Measurements from ENCODE around the gene MSI2. TPM values are rescaled to one million over a fixed set of nuclear protein-coding genes. Genes with fewer than 3 reads are reported as not detected.

The MSI2 gene
- total RNA-seq, 1 donor from 2014 or later = 67.9 TPM

DNA sequence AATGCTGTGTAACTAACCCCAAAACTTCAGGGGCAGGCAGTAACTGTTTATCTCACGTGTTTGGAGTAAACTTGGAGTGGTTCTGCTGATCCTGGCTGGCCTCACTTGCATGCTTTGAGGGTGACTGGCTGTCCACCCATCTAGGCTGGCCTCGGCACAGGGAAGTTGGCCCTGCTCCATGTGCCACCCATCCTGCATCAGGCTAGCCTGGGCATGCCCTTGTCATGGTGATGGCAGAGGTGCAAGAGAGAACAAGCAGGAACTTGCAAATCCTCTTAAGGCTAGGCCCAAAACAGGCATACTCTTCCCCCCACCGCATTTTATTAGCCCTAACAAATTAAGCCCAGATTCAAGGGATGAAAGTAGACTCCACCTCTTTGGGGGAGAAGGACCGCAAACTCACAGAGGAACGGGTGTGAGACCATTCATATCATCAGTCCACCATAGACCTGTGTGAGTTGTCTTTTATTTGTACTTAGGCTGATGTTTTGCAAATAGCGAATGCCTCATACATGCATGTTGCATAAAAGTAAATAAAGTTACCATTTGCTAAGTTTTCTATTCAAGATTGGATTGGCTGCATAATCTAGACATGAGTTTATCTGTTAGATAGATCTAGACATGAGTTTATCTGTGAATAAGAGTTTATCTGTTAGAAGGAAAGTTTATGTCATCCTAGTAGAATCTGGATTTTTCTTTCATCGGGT, 267.8 kb downstream of the MSI2 start:
- Histone ChIP-seq H2AFZ (ENCODE audit: low read depth, low read length) (no peak overlapping the region), H3K79me2 (ENCODE audit: insufficient read depth, low read length) (peaks cover 4% of the 10 kb centered on the region), H3K27ac (ENCODE audit: low read depth, low read length) (peak overlapping the region; percentile 71), H3K4me2 (ENCODE audit: low read length) (peak overlapping the region; percentile 35), H3K9me3 (ENCODE audit: insufficient read depth, low read depth, low read length) (no peaks in the 10 kb centered on the region), H3K4me3 (ENCODE audit: insufficient read depth, low read depth, low read length) (no peak overlapping the region), H4K20me1 (ENCODE audit: insufficient read depth, low read length) (no peaks in the 10 kb centered on the region), H3K27me3 (ENCODE audit: insufficient read depth, low read length) (no peaks in the 10 kb centered on the region), H3K9ac (ENCODE audit: low read length) (peak overlapping the region; percentile 45), H3K36me3 (ENCODE audit: insufficient read depth, low read length) (no peaks in the 10 kb centered on the region), H3K4me1 (ENCODE audit: insufficient read depth, low read length) (peaks cover 45% of the 10 kb centered on the region)
- DNase-seq (ENCODE audit: low read depth) = peak; percentile 69
- no peak for FAIRE-seq
- H3K4me3 Mint-ChIP-seq (ENCODE audit: unreplicated experiment) = no peak overlapping the region
- peaks cover 31% of the 10 kb centered on the region for H3K4me1 Mint-ChIP-seq (ENCODE audit: low read depth, unreplicated experiment)
- peak overlapping the region; percentile 70 for H3K27ac Mint-ChIP-seq (ENCODE audit: unreplicated experiment)
- TF ChIP-seq EZH2 (IDR thresholded peaks at IDR 0.05; ENCODE audit: insufficient read depth, low read length) = no peak
- TF ChIP-seq, protein P1, sequence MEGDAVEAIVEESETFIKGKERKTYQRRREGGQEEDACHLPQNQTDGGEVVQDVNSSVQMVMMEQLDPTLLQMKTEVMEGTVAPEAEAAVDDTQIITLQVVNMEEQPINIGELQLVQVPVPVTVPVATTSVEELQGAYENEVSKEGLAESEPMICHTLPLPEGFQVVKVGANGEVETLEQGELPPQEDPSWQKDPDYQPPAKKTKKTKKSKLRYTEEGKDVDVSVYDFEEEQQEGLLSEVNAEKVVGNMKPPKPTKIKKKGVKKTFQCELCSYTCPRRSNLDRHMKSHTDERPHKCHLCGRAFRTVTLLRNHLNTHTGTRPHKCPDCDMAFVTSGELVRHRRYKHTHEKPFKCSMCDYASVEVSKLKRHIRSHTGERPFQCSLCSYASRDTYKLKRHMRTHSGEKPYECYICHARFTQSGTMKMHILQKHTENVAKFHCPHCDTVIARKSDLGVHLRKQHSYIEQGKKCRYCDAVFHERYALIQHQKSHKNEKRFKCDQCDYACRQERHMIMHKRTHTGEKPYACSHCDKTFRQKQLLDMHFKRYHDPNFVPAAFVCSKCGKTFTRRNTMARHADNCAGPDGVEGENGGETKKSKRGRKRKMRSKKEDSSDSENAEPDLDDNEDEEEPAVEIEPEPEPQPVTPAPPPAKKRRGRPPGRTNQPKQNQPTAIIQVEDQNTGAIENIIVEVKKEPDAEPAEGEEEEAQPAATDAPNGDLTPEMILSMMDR (IDR thresholded peaks at IDR 0.05; ENCODE audit: insufficient read depth, low read depth, low read length) = no peak
- no peaks in the 10 kb centered on the region for H3K27me3 Mint-ChIP-seq (ENCODE audit: low read depth, unreplicated experiment)
- no peaks in the 10 kb centered on the region for H3K9me3 Mint-ChIP-seq (ENCODE audit: unreplicated experiment)
- no peaks in the 10 kb centered on the region for H3K36me3 Mint-ChIP-seq (ENCODE audit: low read depth, unreplicated experiment)

DNA sequence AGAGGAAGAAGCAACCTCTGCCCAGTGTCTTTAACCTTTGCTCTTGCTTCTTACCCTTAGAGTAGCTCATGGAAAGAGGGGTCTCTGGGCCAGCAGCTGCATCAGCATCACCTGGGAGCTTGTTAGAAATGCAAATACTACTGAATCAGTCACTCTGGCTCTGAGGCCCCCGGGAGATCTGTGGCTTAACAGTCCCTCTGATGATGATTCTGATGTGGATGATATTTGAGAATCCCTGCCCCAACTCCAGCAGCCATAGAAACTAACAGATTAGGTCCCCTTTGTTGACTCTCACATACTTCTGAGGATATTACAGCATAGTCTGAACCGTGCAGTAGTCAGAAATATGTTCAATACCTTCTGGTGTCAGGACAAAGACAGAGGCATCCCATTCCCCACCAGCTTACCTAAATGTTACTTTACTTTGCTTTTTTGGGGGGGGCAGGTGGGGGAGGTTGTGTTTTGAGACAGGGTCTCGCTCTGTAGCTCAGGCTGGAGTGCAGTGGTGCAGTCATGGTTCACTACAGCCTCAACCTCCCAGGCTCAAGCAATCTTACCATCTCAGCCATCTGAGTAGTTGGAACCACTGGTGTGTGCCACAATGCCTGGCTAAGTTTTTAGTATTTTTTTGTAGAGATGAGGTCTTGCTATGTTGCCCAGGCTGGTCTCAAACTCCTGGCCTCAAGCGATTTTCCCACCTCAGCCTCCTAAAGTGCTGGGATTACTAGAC, 268.7 kb downstream of the MSI2 start:
- no peak for FAIRE-seq
- Mint-ChIP-seq H3K4me3 (ENCODE audit: unreplicated experiment) (no peak overlapping the region), H3K27me3 (ENCODE audit: low read depth, unreplicated experiment) (no peaks in the 10 kb centered on the region), H3K9me3 (ENCODE audit: unreplicated experiment) (no peaks in the 10 kb centered on the region), H3K36me3 (ENCODE audit: low read depth, unreplicated experiment) (no peaks in the 10 kb centered on the region), H3K4me1 (ENCODE audit: low read depth, unreplicated experiment) (peaks cover 31% of the 10 kb centered on the region), H3K27ac (ENCODE audit: unreplicated experiment) (peak overlapping the region; percentile 56)
- H3K4me1 ChIP-seq (ENCODE audit: insufficient read depth, low read length) = peaks cover 44% of the 10 kb centered on the region
- no peaks in the 10 kb centered on the region for H3K9me3 ChIP-seq (ENCODE audit: insufficient read depth, low read depth, low read length)
- H3K27me3 ChIP-seq (ENCODE audit: insufficient read depth, low read length) = no peaks in the 10 kb centered on the region
- H4K20me1 ChIP-seq (ENCODE audit: insufficient read depth, low read length) = no peaks in the 10 kb centered on the region
- H3K36me3 ChIP-seq (ENCODE audit: insufficient read depth, low read length) = no peaks in the 10 kb centered on the region
- no peak overlapping the region for H3K4me3 ChIP-seq (ENCODE audit: insufficient read depth, low read depth, low read length)
- H3K4me2 ChIP-seq (ENCODE audit: low read length) = no peak overlapping the region
- no peak overlapping the region for H3K9ac ChIP-seq (ENCODE audit: low read length)
- TF ChIP-seq, protein P1 (IDR thresholded peaks at IDR 0.05; ENCODE audit: insufficient read depth, low read depth, low read length) = no peak
- no peak for TF ChIP-seq EZH2 (IDR thresholded peaks at IDR 0.05; ENCODE audit: insufficient read depth, low read length)
- peaks cover 4% of the 10 kb centered on the region for H3K79me2 ChIP-seq (ENCODE audit: insufficient read depth, low read length)
- no peak for DNase-seq (ENCODE audit: low read depth)
- peak overlapping the region; percentile 71 for H3K27ac ChIP-seq (ENCODE audit: low read depth, low read length)
- H2AFZ ChIP-seq (ENCODE audit: low read depth, low read length) = no peak overlapping the region
